IMR-90 (cell line): ENCODE measurements around the gene FAM118A. TPM values are rescaled to one million over a fixed set of nuclear protein-coding genes. Genes with fewer than 3 reads are reported as not detected.

Experiments
- ATAC-seq: fragments of 200-7000 bp; cut with Tn5 transposase; 2 replicates; pipeline ENCODE4 v1.9.1; 2020; ENCODE audit warnings: low read depth, mild to moderate bottlenecking, moderate library complexity
- BruUV-seq: library from RNA; stranded (reverse); fragments of 400-500 nt; replicated peaks from 2 replicates; lab custom pipeline; 2021; lab: Mats Ljungman, UMichigan
- CTCF ChIA-PET: fragments of 300-600 bp; formaldehyde crosslinking; extraction: SDS; loops from one replicate; lab custom pipeline; 2021; ENCODE audit warnings: antibody characterized with exemption; lab: Yijun Ruan, JAX
- POLR2A ChIA-PET: fragments of 300-600 bp; sonication (Branson Sonifier 250); formaldehyde crosslinking; loops from one replicate; lab custom pipeline; 2022; ENCODE audit warnings: antibody characterized with exemption; ENCODE audit not compliant: unreplicated experiment; lab: Charles Lee
- DNase-seq: peaks from one replicate; pipeline ENCODE4 v3.0.0; 2013
- H2AFZ ChIP-seq: replicated peaks from 2 replicates; pipeline ENCODE3; 2013; ENCODE audit warnings: low read length, mild to moderate bottlenecking; ENCODE audit not compliant: poor library complexity
- H2AK5ac ChIP-seq: 2 replicates; pipeline ENCODE4 v1.6.1; 2013; ENCODE audit warnings: low read depth, low read length, inconsistent platforms
- H2AK9ac ChIP-seq: replicated peaks from 2 replicates; pipeline ENCODE3; 2013; ENCODE audit warnings: mild to moderate bottlenecking, low read depth, low read length, moderate library complexity; ENCODE audit not compliant: poor library complexity
- H2BK120ac ChIP-seq: 2 replicates; pipeline ENCODE4 v1.6.1; 2013; ENCODE audit warnings: low read depth, low read length, inconsistent platforms
- H2BK15ac ChIP-seq: 3 replicates; pipeline ENCODE4 v1.6.1; 2013; ENCODE audit warnings: low read depth, low read length, inconsistent platforms
- H2BK20ac ChIP-seq: 2 replicates; pipeline ENCODE4 v1.6.1; 2013; ENCODE audit warnings: low read depth, mild to moderate bottlenecking, inconsistent platforms, low read length, moderate library complexity
- H2BK5ac ChIP-seq: 2 replicates; pipeline ENCODE4 v1.6.1; 2013; ENCODE audit warnings: mild to moderate bottlenecking, low read depth, low read length, inconsistent platforms; ENCODE audit not compliant: poor library complexity, severe bottlenecking
- H3K14ac ChIP-seq: replicated peaks from 2 replicates; pipeline ENCODE4 v1.6.1; 2013; ENCODE audit warnings: low read depth, low read length, inconsistent platforms
- H3K18ac ChIP-seq: 2 replicates; pipeline ENCODE4 v1.6.1; 2013; ENCODE audit warnings: low read depth, low read length, control low read depth
- H3K23ac ChIP-seq: 2 replicates; pipeline ENCODE4 v1.6.1; 2013; ENCODE audit warnings: low read depth, low read length, inconsistent platforms
- H3K27ac ChIP-seq: 2 replicates; pipeline ENCODE4 v1.5.1; 2013; ENCODE audit warnings: mild to moderate bottlenecking, control low read depth, low read length; ENCODE audit not compliant: insufficient read depth
- H3K27me3 ChIP-seq: 2 replicates; pipeline ENCODE4 v1.6.1; 2013; ENCODE audit warnings: low read length; ENCODE audit not compliant: control insufficient read depth, insufficient read depth
- H3K36me3 ChIP-seq: 2 replicates; pipeline ENCODE4 v1.6.1; 2013; ENCODE audit warnings: low read length, mixed read lengths; ENCODE audit not compliant: control insufficient read depth, insufficient read depth
- H3K4ac ChIP-seq: 2 replicates; pipeline ENCODE4 v1.6.1; 2013; ENCODE audit warnings: low read depth, low read length, inconsistent platforms
- H3K4me1 ChIP-seq: 2 replicates; pipeline ENCODE4 v1.6.1; 2013; ENCODE audit warnings: low read length, mixed read lengths; ENCODE audit not compliant: control insufficient read depth, insufficient read depth
- H3K4me2 ChIP-seq: 2 replicates; pipeline ENCODE4 v1.6.1; 2013; ENCODE audit warnings: low read depth, mild to moderate bottlenecking, control low read depth, low read length, moderate library complexity
- H3K4me3 ChIP-seq: 2 replicates; pipeline ENCODE4 v1.5.1; 2013; ENCODE audit warnings: low read depth, mild to moderate bottlenecking, control low read depth, low read length, moderate library complexity; ENCODE audit not compliant: insufficient read depth
- H3K56ac ChIP-seq: 2 replicates; pipeline ENCODE4 v1.6.1; 2013; ENCODE audit warnings: low read length, inconsistent platforms; ENCODE audit not compliant: insufficient read depth; ENCODE audit errors: extremely low read depth
- H3K79me1 ChIP-seq, 2 experiments: 2 replicates each; pipeline ENCODE4 v1.6.1; 2013; ENCODE audit warnings: low read length in 2 of 2, inconsistent platforms in 1 of 2, low read depth in 1 of 2
- H3K9ac ChIP-seq: 2 replicates; pipeline ENCODE4 v1.6.1; 2013; ENCODE audit warnings: low read depth, low read length, control low read depth
- H3K9me1 ChIP-seq: 2 replicates; pipeline ENCODE4 v1.6.1; 2013; ENCODE audit warnings: low read length, inconsistent platforms; ENCODE audit not compliant: insufficient read depth
- H3K9me3 ChIP-seq: 2 replicates; pipeline ENCODE4 v1.6.1; 2013; ENCODE audit warnings: low read length; ENCODE audit not compliant: control insufficient read depth, insufficient read depth
- H4K20me1 ChIP-seq: 2 replicates; pipeline ENCODE4 v1.6.1; 2013; ENCODE audit warnings: low read length, inconsistent platforms; ENCODE audit not compliant: insufficient read depth
- H4K5ac ChIP-seq: 2 replicates; pipeline ENCODE4 v1.6.1; 2013; ENCODE audit warnings: mild to moderate bottlenecking, low read depth, low read length, control low read depth
- H4K8ac ChIP-seq, 2 experiments: 2 replicates each; pipeline ENCODE4 v1.6.1; 2013; ENCODE audit warnings: low read depth in 2 of 2, low read length in 2 of 2, control low read depth in 1 of 2, inconsistent platforms in 1 of 2
- H4K91ac ChIP-seq: 2 replicates; pipeline ENCODE4 v1.6.1; 2013; ENCODE audit warnings: low read depth, low read length, inconsistent platforms; ENCODE audit not compliant: insufficient read depth
- CTCF ChIP-seq: conservative IDR thresholded peaks from 2 replicates; pipeline ENCODE4 v1.5.1; 2012; ENCODE audit warnings: mild to moderate bottlenecking, low read depth, low read length, improper control_type of control experiment
- RAD21 ChIP-seq: IDR thresholded peaks from 2 replicates; pipeline ENCODE4 v1.6.1; 2012; ENCODE audit warnings: low read length, improper control_type of control experiment
- SMC3 ChIP-seq: fragments of 150-350 bp; IDR thresholded peaks from 2 replicates; pipeline ENCODE4 v1.6.1; 2016; ENCODE audit warnings: low read depth, mild to moderate bottlenecking, antibody characterized with exemption, low read length, moderate library complexity
- WGBS, 2 experiments: methylation state at CpG; one replicate each; pipeline versions ENCODE4 v1.1.5 to v1.1.7; 2013; ENCODE audit warnings: missing lambda C conversion rate in 2 of 2; ENCODE audit not compliant: insufficient read length in 1 of 2; ENCODE audit errors: extremely low coverage in 2 of 2; 5-methylcytosine and 5-hydroxymethylcytosine counted together
- dilution Hi-C: fragments of 300-500 bp; cut with HindIII; formaldehyde crosslinking; loops from one replicate; pipeline ENCODE4 v1.14.3; 2018; ENCODE audit warnings: low sequenced_read_pairs; ENCODE audit not compliant: unreplicated experiment
- in situ Hi-C: fragments of 300-500 bp; cut with MboI; formaldehyde crosslinking; loops from 3 replicates; pipeline ENCODE4 v1.14.3; 2019; ENCODE audit warnings: low sequenced_read_pairs, inconsistent platforms, mixed read lengths
- intact Hi-C: fragments of 100-400 bp; cut with micrococcal nuclease; formaldehyde crosslinking; loops from 2 replicates; pipeline ENCODE4 v1.10.0; 2022
- polyA plus RNA-seq, 3 experiments: library from polyadenylated mRNA; depleted of rRNA; stranded (reverse); fragments of >200 nt; gene quantifications; 2 replicates each; pipeline ENCODE4 v1.2.3, GENCODE V29; 2012; ENCODE audit warnings: low replicate concordance in 1 of 3
- total RNA-seq: library from RNA; depleted of rRNA; stranded (reverse); fragments of >200 nt; gene quantifications from 2 replicates; pipeline ENCODE4 v1.2.3, GENCODE V29; 2012

FAM118A gene
- total and polyA plus RNA-seq, 2 of the 4 experiments (the other 2 are of a cell fraction), result 20.6 to 95.6 TPM

GRCh38 chr22:45317551-45318167 is 7.9 kb downstream of the FAM118A start:
- H3K9me1 ChIP-seq, result peaks cover 22% of the 10 kb centered on the region
- H4K8ac ChIP-seq, result peak overlapping the region; percentile 45 to 75; a peak in 2 of 4 replicates
- peak overlapping the region; percentile 24 for H3K9ac ChIP-seq
- peak overlapping the region; percentile 51 for H3K4ac ChIP-seq
- 61% methylated on average over 7 of the region's 19 CpGs; no CpG with 5 or more reads in 1 of the 2 experiments for WGBS, 2 experiments
- peak overlapping the region; percentile 89 for H3K4me2 ChIP-seq
- H2BK120ac ChIP-seq, result peak overlapping the region; percentile 50; the same call in 1 of the 2 replicates
- peak overlapping the region; percentile 43; the same call in 1 of the 3 replicates for H2BK15ac ChIP-seq
- TF ChIP-seq CTCF (peak; percentile 23; the same call in 1 of the 2 replicates), SMC3 (no peak; the same call in 1 of the 2 replicates), RAD21 (peak; percentile 36; the same call in 1 of the 2 replicates)
- peak overlapping the region; percentile 75 for H3K27ac ChIP-seq
- peak overlapping the region; percentile 17 for H2BK5ac ChIP-seq
- H3K79me1 ChIP-seq, result peaks cover 26 to 78% of the 10 kb centered on the region in 2 experiments
- peak overlapping the region; percentile 62 for H2AK5ac ChIP-seq
- H3K36me3 ChIP-seq, result peaks cover 3% of the 10 kb centered on the region
- BruUV-seq, result no TSS peak
- H2AFZ ChIP-seq, result peak overlapping the region; percentile 10
- dilution Hi-C loops (no loop called here), in situ Hi-C loops (no loop called here), intact Hi-C loops (loop anchor here (1.0 kb wide), 2 partner anchors 118 to 236 kb away; no protein-coding TSS in a partner anchor)
- H3K9me3 ChIP-seq, result no peaks in the 10 kb centered on the region
- 0 out of 2 replicates have a peak overlapping the region, but pooled peaks have one; percentile 10 for H3K14ac ChIP-seq
- H3K18ac ChIP-seq, result peak overlapping the region; percentile 11; the same call in 1 of the 2 replicates
- no peak overlapping the region for H3K23ac ChIP-seq
- peaks cover 22% of the 10 kb centered on the region; the same call in 1 of the 2 replicates for H4K20me1 ChIP-seq
- peak; percentile 46 for ATAC-seq
- no peak overlapping the region for H3K4me3 ChIP-seq
- peaks cover 22% of the 10 kb centered on the region for H3K4me1 ChIP-seq
- H3K27me3 ChIP-seq, result no peaks in the 10 kb centered on the region
- H4K91ac ChIP-seq, result peak overlapping the region; percentile 47
- peak overlapping the region; percentile 33 for H2AK9ac ChIP-seq
- CTCF ChIA-PET, result interaction anchor here (0.6 to 1.4 kb wide), 2 partner anchors 17 to 322 kb away, joined by 3 read pairs; no protein-coding TSS in a partner anchor
- peak overlapping the region; percentile 10; the same call in 1 of the 2 replicates for H2BK20ac ChIP-seq
- DNase-seq, result peak; percentile 37
- H3K56ac ChIP-seq, result peak overlapping the region; percentile 36; the same call in 1 of the 2 replicates
- POLR2A ChIA-PET, result interaction anchor here (1.0 kb wide), 1 partner anchor 10 kb away, joined by 3 read pairs; no protein-coding TSS in a partner anchor
- H4K5ac ChIP-seq, result peak overlapping the region; percentile 32
